Osteoblast (primary cell): ENCODE measurements around the gene WFDC1. TPM values are rescaled to one million over a fixed set of nuclear protein-coding genes. Genes with fewer than 3 reads are reported as not detected.

ENCODE experiments used
- DNase-seq: peaks from one replicate; pipeline ENCODE4 v3.0.0; 2011; ENCODE audit warnings: low spot score, mixed read lengths; ENCODE audit not compliant: insufficient read length; ENCODE audit errors: missing footprints
- H2AFZ ChIP-seq: 2 replicates; pipeline ENCODE4 v1.6.0; 2011; ENCODE audit warnings: mild to moderate bottlenecking, low read length
- H3K27ac ChIP-seq: 2 replicates; pipeline ENCODE4 v1.5.1; 2011; ENCODE audit warnings: mild to moderate bottlenecking, low read depth, low read length, moderate library complexity
- H3K27me3 ChIP-seq: 2 replicates; pipeline ENCODE4 v1.6.0; 2012; ENCODE audit warnings: mild to moderate bottlenecking, control low read depth, inconsistent platforms, low read length, moderate library complexity; ENCODE audit not compliant: insufficient read depth
- H3K36me3 ChIP-seq: 2 replicates; pipeline ENCODE4 v1.5.1; 2011; ENCODE audit warnings: mild to moderate bottlenecking, low read length, control low read depth, moderate library complexity; ENCODE audit not compliant: insufficient read depth
- H3K4me1 ChIP-seq: 2 replicates; pipeline ENCODE4 v1.5.1; 2011; ENCODE audit warnings: mild to moderate bottlenecking, low read length, control low read depth, moderate library complexity; ENCODE audit not compliant: insufficient read depth
- H3K4me2 ChIP-seq: 2 replicates; pipeline ENCODE4 v1.6.0; 2011; ENCODE audit warnings: mild to moderate bottlenecking, low read length; ENCODE audit not compliant: insufficient read depth
- H3K4me3 ChIP-seq: fragments of 200-600 bp; sonication (generic); 3 replicates; pipeline ENCODE4 v1.5.1; 2012; ENCODE audit warnings: mild to moderate bottlenecking, low read length, inconsistent platforms; ENCODE audit not compliant: insufficient read depth
- H3K79me2 ChIP-seq: 2 replicates; pipeline ENCODE4 v1.6.0; 2012; ENCODE audit warnings: mild to moderate bottlenecking, low read length, control low read depth, inconsistent platforms; ENCODE audit not compliant: insufficient read depth
- H3K9me3 ChIP-seq: 2 replicates; pipeline ENCODE4 v1.5.1; 2011; ENCODE audit warnings: low read depth, low read length, control low read depth
- H4K20me1 ChIP-seq: 2 replicates; pipeline ENCODE4 v1.6.0; 2012; ENCODE audit warnings: mild to moderate bottlenecking, low read length, control low read depth; ENCODE audit not compliant: insufficient read depth
- CTCF ChIP-seq: IDR thresholded peaks from 2 replicates; pipeline ENCODE4 v1.5.1; 2011; ENCODE audit warnings: mild to moderate bottlenecking, low read depth, low read length, moderate library complexity; ENCODE audit errors: extremely low read depth
- total RNA-seq: library from RNA; depleted of rRNA; stranded (reverse); fragments of >200 nt; gene quantifications from 2 replicates; pipeline ENCODE4 v1.2.3, GENCODE V29; 2012

WFDC1 gene
- total RNA-seq, 1 donor, result not detected

GRCh38 chr16:84330685-84331050 is 36.0 kb downstream of the WFDC1 start:
- Histone ChIP-seq H3K79me2 (no peaks in the 10 kb centered on the region), H3K4me2 (no peak overlapping the region), H4K20me1 (peaks cover 2% of the 10 kb centered on the region), H3K4me3 (no peak overlapping the region), H3K4me1 (no peaks in the 10 kb centered on the region), H3K27me3 (no peaks in the 10 kb centered on the region), H3K36me3 (no peaks in the 10 kb centered on the region), H3K27ac (no peak overlapping the region), H3K9me3 (no peaks in the 10 kb centered on the region), H2AFZ (no peak overlapping the region)
- DNase-seq, result no peak
- no peak for TF ChIP-seq CTCF

DNA sequence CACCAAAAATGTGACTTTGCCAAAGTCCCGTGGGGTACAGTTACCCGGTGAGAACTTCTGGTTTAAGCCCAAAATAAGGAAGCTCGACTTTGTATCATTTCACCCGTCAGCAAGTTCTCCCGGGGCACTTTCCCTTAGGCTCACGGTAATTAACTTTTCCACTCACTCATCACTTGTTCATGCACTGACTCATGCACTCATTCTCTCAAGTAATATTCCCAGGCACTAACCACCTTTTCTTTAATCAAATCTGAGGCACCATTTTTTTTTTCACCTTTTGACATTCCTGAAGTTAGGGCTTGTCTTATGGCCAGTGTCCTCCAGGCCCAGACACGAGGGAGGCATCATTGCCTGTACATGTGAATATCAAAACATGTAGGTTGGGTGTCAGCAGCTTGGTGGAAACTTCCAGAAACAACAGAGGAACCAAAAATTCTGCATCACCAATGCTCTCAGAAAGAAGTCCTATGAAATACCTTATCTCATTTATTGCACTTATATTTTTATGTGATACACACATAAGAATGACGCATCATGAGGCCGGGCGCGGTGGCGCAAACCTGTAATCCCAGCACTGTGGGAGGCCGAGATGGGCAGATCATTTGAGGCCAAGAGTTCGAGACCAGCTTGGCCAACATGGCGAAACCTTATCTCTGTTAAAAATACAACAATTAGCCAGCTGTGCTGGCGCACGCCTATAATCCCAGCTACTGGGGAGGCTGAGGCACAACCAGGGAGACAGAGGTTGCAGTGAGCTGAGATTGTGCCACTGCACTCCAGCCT is 37.5 kb downstream of the WFDC1 start:
- no peak overlapping the region for H3K27ac ChIP-seq
- no peak for DNase-seq
- no peaks in the 10 kb centered on the region for H3K4me1 ChIP-seq
- TF ChIP-seq CTCF, result no peak
- H3K36me3 ChIP-seq, result no peaks in the 10 kb centered on the region
- peaks cover 2% of the 10 kb centered on the region for H4K20me1 ChIP-seq
- H3K4me2 ChIP-seq, result no peak overlapping the region
- no peak overlapping the region for H2AFZ ChIP-seq
- no peaks in the 10 kb centered on the region for H3K9me3 ChIP-seq
- H3K79me2 ChIP-seq, result no peaks in the 10 kb centered on the region
- H3K27me3 ChIP-seq, result no peaks in the 10 kb centered on the region
- H3K4me3 ChIP-seq, result no peak overlapping the region

- peaks cover 2% of the 10 kb centered on the region for H4K20me1 ChIP-seq
- no peak for TF ChIP-seq CTCF
- no peaks in the 10 kb centered on the region for H3K4me1 ChIP-seq
- no peak for DNase-seq
- H3K4me2 ChIP-seq, result no peak overlapping the region
- no peaks in the 10 kb centered on the region for H3K79me2 ChIP-seq
- no peak overlapping the region for H3K27ac ChIP-seq
- H3K9me3 ChIP-seq, result no peaks in the 10 kb centered on the region
- no peak overlapping the region for H2AFZ ChIP-seq
- H3K27me3 ChIP-seq, result no peaks in the 10 kb centered on the region
- no peaks in the 10 kb centered on the region for H3K36me3 ChIP-seq
- no peak overlapping the region for H3K4me3 ChIP-seq
These were observed 38.5 kb downstream of the WFDC1 start for GRCh38 chr16:84332975-84333684.

GRCh38 chr16:84334058-84334457 is 39.4 kb downstream of the WFDC1 start:
- Histone ChIP-seq H3K9me3 (no peaks in the 10 kb centered on the region), H3K4me1 (no peaks in the 10 kb centered on the region), H3K36me3 (no peaks in the 10 kb centered on the region), H3K79me2 (no peaks in the 10 kb centered on the region), H3K4me3 (no peak overlapping the region), H3K27me3 (peaks cover 1% of the 10 kb centered on the region), H2AFZ (no peak overlapping the region), H3K4me2 (no peak overlapping the region), H4K20me1 (peaks cover 2% of the 10 kb centered on the region), H3K27ac (no peak overlapping the region)
- no peak for TF ChIP-seq CTCF
- no peak for DNase-seq
